Hepatocyte (in vitro differentiated cells): ENCODE data around the gene DTX1. TPM values are rescaled to one million over a fixed set of nuclear protein-coding genes. Genes with fewer than 3 reads are reported as not detected.

ENCODE experiments used
- DNase-seq: peaks from one replicate; pipeline ENCODE4 v3.0.0-alpha.2; 2016; ENCODE audit warnings: low spot score
- H2AFZ ChIP-seq: fragments of 200-600 bp; sonication (generic); 2 replicates; pipeline ENCODE4 v1.6.0; 2016; ENCODE audit warnings: antibody characterized with exemption, mild to moderate bottlenecking
- H3K27ac ChIP-seq: fragments of 200-600 bp; sonication (generic); 2 replicates; pipeline ENCODE4 v1.5.1; 2016; ENCODE audit warnings: mild to moderate bottlenecking
- H3K27me3 ChIP-seq: fragments of 200-600 bp; sonication (generic); 2 replicates; pipeline ENCODE4 v1.6.1; 2016
- H3K36me3 ChIP-seq: fragments of 200-600 bp; sonication (generic); replicated peaks from 2 replicates; pipeline ENCODE4 v1.5.1; 2016; ENCODE audit warnings: low read depth; ENCODE audit not compliant: insufficient read depth
- H3K4me1 ChIP-seq: fragments of 200-600 bp; sonication (generic); 2 replicates; pipeline ENCODE4 v1.5.1; 2016; ENCODE audit warnings: mild to moderate bottlenecking, moderate library complexity; ENCODE audit not compliant: insufficient read depth
- H3K4me2 ChIP-seq: fragments of 200-600 bp; sonication (generic); 2 replicates; pipeline ENCODE4 v1.6.0; 2016
- H3K4me3 ChIP-seq: fragments of 200-600 bp; sonication (generic); 2 replicates; pipeline ENCODE4 v1.5.1; 2016; ENCODE audit warnings: mild to moderate bottlenecking
- H3K79me2 ChIP-seq: fragments of 200-600 bp; sonication (generic); 2 replicates; pipeline ENCODE4 v1.6.0; 2017; ENCODE audit warnings: mild to moderate bottlenecking
- H3K9me2 ChIP-seq: fragments of 200-600 bp; sonication (generic); replicated peaks from 2 replicates; pipeline ENCODE4 v1.6.0; 2017; ENCODE audit warnings: mild to moderate bottlenecking; ENCODE audit not compliant: insufficient read depth
- H3K9me3 ChIP-seq: fragments of 200-600 bp; sonication (generic); 2 replicates; pipeline ENCODE4 v1.5.1; 2016; ENCODE audit warnings: low read depth, mild to moderate bottlenecking
- H4K20me1 ChIP-seq: fragments of 200-600 bp; sonication (generic); 2 replicates; pipeline ENCODE4 v1.6.0; 2016; ENCODE audit warnings: mild to moderate bottlenecking; ENCODE audit not compliant: insufficient read depth, poor library complexity, severe bottlenecking
- EZH2 ChIP-seq: fragments of 200-600 bp; sonication (generic); IDR thresholded peaks from 2 replicates; pipeline ENCODE4 v1.6.1; 2016; ENCODE audit warnings: antibody characterized with exemption, mild to moderate bottlenecking, borderline replicate concordance
- EZH2phosphoT487 ChIP-seq: fragments of 200-600 bp; sonication (generic); IDR thresholded peaks from one replicate; pipeline ENCODE4 v1.6.1; 2018; ENCODE audit warnings: antibody characterized with exemption, mild to moderate bottlenecking, low read depth, moderate library complexity; ENCODE audit not compliant: unreplicated experiment, severe bottlenecking
- WGBS: methylation state at CpG from one replicate; pipeline ENCODE4 v1.1.6; 2016; ENCODE audit warnings: low lambda C conversion rate; ENCODE audit errors: missing lambda C conversion rate; 5-methylcytosine and 5-hydroxymethylcytosine counted together
- polyA plus RNA-seq: library from polyadenylated mRNA; unstranded; fragments of >200 nt; fragmentation: Nextera tagmentation; extraction: Ambion mirVana; gene quantifications from 2 replicates; pipeline ENCODE4 v1.2.1, GENCODE V29; 2016
- total RNA-seq: library from RNA; depleted of rRNA; stranded (reverse); fragments of >200 nt; gene quantifications from 2 replicates; pipeline ENCODE4 v1.2.3, GENCODE V29; 2014
- TF ChIP-seq, protein P1 (sequence below): fragments of 200-600 bp; sonication (generic); IDR thresholded peaks from 2 replicates; pipeline ENCODE4 v1.5.1; 2016; ENCODE audit warnings: antibody characterized with exemption, mild to moderate bottlenecking; ENCODE audit not compliant: poor library complexity

DTX1 gene
- total and polyA plus RNA-seq, 2 experiments from 2014 or later: 0.47 to 2.3 TPM

DNA sequence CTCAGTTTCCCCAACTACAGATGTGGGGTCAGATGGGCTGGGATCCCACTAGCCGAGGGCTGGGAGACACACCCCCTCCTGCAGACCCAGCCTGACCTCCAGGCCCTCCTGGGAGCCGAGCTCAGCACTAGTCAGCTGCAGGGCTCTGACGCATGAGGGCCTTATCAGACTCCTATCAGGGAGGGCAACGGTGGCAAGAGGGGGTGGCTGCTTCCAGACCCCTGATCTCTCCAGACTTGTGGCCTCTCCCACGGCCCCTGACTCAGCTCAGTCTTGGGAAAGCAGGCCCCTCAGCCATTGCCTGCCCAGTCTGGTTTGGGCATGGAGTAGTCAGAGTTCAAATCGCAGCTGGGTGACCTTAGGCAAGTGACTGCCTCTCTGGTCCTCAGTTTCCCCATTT, 76.5 kb downstream of the DTX1 start:
- no peak for DNase-seq
- Histone ChIP-seq H3K36me3 (no peaks in the 10 kb centered on the region), H3K79me2 (no peaks in the 10 kb centered on the region), H3K27me3 (peaks cover 33% of the 10 kb centered on the region), H3K4me3 (no peak overlapping the region), H3K27ac (no peak overlapping the region), H3K9me2 (no peaks in the 10 kb centered on the region), H4K20me1 (no peaks in the 10 kb centered on the region), H3K9me3 (no peaks in the 10 kb centered on the region), H2AFZ (no peak overlapping the region), H3K4me2 (no peak overlapping the region), H3K4me1 (no peaks in the 10 kb centered on the region)
- no peak for TF ChIP-seq EZH2phosphoT487
- TF ChIP-seq EZH2: no peak
- TF ChIP-seq, protein P1, sequence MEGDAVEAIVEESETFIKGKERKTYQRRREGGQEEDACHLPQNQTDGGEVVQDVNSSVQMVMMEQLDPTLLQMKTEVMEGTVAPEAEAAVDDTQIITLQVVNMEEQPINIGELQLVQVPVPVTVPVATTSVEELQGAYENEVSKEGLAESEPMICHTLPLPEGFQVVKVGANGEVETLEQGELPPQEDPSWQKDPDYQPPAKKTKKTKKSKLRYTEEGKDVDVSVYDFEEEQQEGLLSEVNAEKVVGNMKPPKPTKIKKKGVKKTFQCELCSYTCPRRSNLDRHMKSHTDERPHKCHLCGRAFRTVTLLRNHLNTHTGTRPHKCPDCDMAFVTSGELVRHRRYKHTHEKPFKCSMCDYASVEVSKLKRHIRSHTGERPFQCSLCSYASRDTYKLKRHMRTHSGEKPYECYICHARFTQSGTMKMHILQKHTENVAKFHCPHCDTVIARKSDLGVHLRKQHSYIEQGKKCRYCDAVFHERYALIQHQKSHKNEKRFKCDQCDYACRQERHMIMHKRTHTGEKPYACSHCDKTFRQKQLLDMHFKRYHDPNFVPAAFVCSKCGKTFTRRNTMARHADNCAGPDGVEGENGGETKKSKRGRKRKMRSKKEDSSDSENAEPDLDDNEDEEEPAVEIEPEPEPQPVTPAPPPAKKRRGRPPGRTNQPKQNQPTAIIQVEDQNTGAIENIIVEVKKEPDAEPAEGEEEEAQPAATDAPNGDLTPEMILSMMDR: no peak
- 41% methylated on average over 6 of the region's 6 CpGs for WGBS

DNA sequence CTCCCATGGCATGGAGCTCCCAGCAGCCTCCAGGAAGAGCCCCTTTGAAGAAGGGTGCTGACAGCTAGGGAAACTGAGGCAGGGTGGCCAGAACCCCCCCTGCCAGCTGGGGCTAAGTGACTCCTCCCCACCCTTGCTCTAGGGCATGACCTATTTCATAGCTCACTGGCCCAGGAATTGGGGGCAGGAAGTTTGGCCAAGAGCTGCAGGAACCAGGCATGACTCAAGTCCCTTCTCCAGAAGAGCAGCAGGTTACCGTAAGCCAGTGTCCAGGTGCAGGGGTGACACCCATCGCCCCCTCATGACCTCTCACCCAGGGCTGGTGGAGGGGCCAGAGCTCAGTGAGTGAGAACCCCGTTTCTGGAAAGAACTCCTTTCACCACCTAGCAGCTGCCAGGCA, 77.1 kb downstream of the DTX1 start:
- 88% methylated on average over 3 of the region's 3 CpGs for WGBS
- DNase-seq: no peak
- Histone ChIP-seq H3K27ac (no peak overlapping the region), H2AFZ (no peak overlapping the region), H3K79me2 (no peaks in the 10 kb centered on the region), H3K27me3 (peaks cover 33% of the 10 kb centered on the region), H3K9me2 (no peaks in the 10 kb centered on the region), H3K4me1 (no peaks in the 10 kb centered on the region), H3K4me2 (no peak overlapping the region), H3K36me3 (no peaks in the 10 kb centered on the region), H4K20me1 (no peaks in the 10 kb centered on the region), H3K9me3 (no peaks in the 10 kb centered on the region), H3K4me3 (no peak overlapping the region)
- no peak for TF ChIP-seq EZH2
- TF ChIP-seq, protein P1: no peak
- TF ChIP-seq EZH2phosphoT487: no peak

DNA sequence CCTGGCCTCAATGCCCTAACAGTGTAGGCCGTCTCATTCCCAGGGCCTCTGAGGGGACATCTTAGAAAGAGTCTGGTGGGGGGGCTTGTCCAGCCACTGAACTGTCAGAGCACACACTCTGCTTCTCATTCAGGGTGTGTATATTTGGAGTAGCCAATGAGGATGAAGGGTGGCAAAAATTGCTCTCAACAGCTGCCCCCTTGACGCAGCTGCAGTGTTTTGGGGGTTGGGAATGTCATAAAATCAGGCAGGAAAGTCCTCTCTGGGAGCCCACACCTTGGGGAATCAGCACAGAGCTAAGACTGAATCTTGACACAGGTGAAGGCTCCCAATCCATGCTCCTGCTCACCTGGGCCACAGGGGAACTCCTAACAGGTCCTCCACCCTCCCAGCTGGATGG, 77.5 kb downstream of the DTX1 start:
- H3K4me3 ChIP-seq: no peak overlapping the region
- no peaks in the 10 kb centered on the region for H3K4me1 ChIP-seq
- TF ChIP-seq EZH2 (no peak), EZH2phosphoT487 (no peak)
- TF ChIP-seq, protein P1: no peak
- H3K27ac ChIP-seq: no peak overlapping the region
- H3K36me3 ChIP-seq: no peaks in the 10 kb centered on the region
- H3K4me2 ChIP-seq: no peak overlapping the region
- WGBS: 75% methylated on average over 2 of the region's 2 CpGs
- DNase-seq: no peak
- no peak overlapping the region for H2AFZ ChIP-seq
- peaks cover 33% of the 10 kb centered on the region for H3K27me3 ChIP-seq
- no peaks in the 10 kb centered on the region for H4K20me1 ChIP-seq
- H3K9me2 ChIP-seq: no peaks in the 10 kb centered on the region
- H3K9me3 ChIP-seq: no peaks in the 10 kb centered on the region
- H3K79me2 ChIP-seq: no peaks in the 10 kb centered on the region

DNA sequence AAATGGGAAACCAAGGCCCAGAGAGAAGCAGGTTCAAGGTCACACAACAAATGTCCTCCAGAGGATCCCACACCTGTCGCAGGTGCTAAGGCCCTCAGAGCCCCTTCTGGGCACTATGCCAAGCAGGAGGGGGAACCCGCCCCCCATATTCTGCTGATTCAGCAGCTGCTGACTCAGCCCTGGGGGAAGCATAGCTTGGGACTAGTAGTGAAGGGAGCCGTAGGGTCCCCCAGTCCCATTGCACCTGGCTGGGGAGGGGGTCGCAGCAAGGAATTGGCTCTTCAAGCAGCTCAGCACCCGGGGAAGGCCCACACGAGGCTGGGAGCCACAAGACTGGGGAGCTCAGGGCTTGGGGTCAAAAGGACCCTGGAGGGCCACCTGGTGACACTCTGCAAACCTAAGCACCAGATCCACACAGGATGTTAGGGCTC, 78.0 kb downstream of the DTX1 start:
- TF ChIP-seq, protein P1: no peak
- no peak for TF ChIP-seq EZH2
- TF ChIP-seq EZH2phosphoT487: no peak
- WGBS: 79% methylated on average over 4 of the region's 6 CpGs
- Histone ChIP-seq H3K9me2 (no peaks in the 10 kb centered on the region), H3K4me1 (no peaks in the 10 kb centered on the region), H2AFZ (no peak overlapping the region), H3K4me2 (no peak overlapping the region), H3K36me3 (no peaks in the 10 kb centered on the region), H3K27ac (no peak overlapping the region), H3K9me3 (no peaks in the 10 kb centered on the region), H3K27me3 (peaks cover 33% of the 10 kb centered on the region), H3K79me2 (no peaks in the 10 kb centered on the region), H3K4me3 (no peak overlapping the region), H4K20me1 (no peaks in the 10 kb centered on the region)
- no peak for DNase-seq
